ENCODE data around the gene C5.
"Not testable (repeated sequence)": the region's sequence is repeated elsewhere in the genome, so short reads cannot be mapped to it uniquely, and the experiment has no call there.

The C5 gene

DNA sequence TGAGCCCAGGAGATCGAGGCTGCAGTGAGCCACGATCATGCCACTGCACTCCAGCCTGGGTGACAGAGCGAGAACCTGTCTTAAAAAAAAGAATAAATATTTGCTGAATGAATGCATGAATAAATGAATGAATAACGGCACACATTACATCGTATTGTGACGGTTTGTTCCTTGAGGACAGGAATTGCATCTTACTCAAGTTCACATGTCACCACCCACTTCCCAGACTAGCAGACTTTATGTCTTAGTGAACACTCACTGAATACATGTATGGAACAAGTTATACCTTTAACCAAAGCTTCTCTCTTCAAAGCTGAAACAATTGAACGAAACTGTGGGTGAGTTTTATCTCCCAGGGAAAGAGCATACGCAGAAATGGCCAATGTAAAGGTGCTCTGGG, 70.3 kb downstream of the C5 start:
- no peak for DNase-seq (ENCODE audit: low spot score)

DNA sequence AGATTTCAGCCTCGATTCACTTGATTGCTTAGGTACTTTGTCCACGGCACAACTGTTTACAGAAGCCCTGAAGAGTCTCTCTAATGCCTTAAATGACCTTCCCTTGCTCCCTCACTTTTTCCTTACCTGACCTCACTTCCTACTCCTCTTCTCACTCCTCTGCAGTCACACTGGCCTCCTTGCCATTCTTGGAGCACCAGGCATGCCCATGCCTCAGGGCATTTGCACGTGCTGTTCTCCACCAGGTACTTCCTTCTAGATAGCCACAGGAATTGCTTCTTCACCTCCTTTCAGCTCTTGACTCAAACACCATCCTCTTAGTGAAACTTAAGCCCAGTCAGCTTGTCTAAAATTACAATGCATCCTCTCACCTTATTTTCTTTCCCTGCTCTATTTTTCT, 71.1 kb downstream of the C5 start:
- DNase-seq (ENCODE audit: low spot score), result no peak

DNA sequence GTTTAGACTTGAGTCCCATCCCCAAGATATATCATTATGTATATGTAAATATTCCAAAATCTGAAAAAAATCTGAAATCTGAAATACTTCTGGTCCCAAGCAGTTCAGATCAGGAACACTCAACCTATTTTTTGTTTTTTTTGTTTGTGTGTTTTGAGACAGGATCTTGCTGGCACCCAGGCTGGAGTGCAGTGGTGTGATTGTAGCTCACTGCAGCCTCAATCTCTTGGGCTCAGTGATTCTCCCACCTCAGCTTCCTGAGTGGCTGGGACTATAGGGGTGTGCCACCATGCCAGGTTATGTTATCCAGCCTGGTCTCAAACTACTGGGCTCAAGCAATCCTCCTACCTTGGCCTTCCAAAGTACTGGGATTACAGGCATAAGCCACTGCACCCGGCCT, 72.8 kb downstream of the C5 start:
- DNase-seq (ENCODE audit: low spot score), result no peak

DNA sequence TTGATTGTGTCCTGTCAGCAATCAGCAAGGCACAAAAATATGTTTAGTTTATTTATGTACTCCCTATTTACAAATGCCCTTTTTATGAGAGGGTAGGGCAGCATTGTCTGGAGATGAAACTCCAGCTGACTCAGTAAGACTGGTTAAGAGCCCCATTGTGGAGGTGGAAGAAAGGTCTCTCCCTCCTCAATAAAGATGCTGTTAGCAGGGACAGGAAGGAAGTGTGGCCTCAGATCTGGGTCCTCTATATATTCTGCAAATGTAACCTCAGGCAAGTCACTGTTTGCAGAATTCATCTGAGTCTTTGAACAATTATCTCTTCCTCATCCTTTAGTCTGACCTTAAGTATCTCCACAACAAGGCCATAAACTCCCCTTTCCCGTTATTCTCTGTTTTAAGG, 75.2 kb downstream of the C5 start:
- no peak for DNase-seq (ENCODE audit: low spot score)

DNA sequence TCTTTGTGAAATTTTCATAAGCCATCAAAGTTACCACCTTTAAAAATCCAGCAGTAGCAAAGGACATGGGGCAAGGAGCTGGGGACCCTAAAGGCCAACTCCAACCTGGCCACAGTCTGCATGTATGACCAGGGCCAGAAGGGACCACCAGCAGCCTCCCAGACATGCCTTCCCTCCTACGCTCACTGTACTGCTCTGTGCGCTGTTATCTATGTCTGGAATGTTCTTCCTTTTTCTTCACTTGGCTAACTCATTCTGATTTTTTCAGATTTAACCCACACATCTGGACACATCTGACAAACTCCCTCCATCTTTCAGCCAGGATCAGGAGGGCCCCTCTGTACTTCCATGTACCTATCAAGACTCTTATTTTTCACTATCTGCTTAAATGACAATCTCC, 75.9 kb downstream of the C5 start:
- DNase-seq (ENCODE audit: low spot score), result no peak

DNA sequence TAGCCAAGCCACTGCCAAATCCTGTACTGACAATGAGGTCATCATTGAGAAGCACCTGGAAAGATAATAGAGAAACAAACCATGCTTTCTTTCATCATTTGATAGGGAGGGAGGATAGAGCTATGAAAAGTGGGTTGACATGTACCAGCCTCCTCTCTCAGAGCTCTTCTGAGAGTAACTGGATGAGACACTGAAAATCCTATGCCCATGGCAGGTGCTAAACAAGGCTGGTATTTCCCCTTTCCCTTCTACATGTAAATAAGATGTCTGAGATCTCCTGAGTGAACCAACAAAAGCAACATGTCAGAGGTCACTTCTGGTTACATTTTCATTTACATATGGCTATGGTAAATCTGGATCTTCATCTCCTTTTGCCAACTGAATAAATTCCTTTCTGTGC, 78.1 kb downstream of the C5 start:
- DNase-seq (ENCODE audit: low spot score), result no peak

DNA sequence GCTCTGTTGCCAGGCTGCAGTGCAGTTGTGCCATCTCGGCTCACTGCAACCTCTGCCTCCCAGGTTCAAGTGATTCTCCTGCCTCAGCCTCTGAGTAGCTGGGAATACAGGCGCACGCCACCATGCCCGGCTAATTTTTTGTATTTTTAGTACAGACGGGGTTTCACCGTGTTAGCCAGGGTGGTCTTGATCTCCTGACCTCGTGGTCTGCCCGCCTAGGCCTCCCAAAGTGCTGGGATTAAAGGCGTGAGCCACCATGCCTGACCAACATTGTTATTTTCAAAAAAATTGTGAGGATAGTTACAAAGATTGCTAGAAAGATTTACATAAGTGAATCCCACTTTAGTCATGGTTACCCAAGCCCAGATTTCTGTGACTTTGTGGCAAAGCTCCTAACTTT, 78.6 kb downstream of the C5 start:
- DNase-seq (ENCODE audit: low spot score), result not testable (repeated sequence)

DNA sequence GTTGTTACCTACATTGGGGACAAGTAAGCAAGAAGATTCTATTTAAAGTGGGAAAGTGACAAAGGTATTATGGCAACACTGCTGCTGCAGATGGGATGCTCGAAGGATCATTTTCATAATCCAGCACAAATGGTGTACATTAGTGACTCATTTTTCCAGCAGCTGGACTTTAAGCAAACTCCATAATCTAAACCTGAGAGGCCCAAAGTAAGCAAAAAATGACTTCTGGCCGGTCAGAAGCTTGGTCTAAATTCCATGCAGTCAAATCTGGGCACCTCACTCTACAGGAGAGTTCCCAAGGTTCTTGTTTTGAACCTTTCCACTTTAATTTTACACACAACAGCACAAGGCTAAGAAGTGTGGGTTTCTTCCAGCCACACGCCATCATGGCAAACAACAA, 79.8 kb downstream of the C5 start:
- DNase-seq (ENCODE audit: low spot score), result no peak

DNA sequence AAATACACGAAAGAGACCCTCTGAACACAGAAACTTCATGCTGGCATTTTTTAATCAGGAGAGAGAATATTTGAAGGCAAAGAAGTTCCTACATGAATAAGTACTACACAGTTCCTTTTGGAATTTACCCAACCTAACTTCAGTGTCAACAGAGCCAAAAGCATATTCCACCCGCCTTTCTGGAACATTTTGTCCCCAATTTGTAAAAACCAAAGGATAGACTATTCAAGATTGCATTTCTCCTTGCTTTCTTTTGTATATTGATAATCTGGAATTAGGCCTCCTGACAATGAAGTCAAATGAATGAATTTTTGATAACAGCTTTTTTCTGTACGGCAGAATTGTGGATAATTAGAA, 84.1 kb downstream of the C5 start:
- no peak for DNase-seq (ENCODE audit: low spot score)

DNA sequence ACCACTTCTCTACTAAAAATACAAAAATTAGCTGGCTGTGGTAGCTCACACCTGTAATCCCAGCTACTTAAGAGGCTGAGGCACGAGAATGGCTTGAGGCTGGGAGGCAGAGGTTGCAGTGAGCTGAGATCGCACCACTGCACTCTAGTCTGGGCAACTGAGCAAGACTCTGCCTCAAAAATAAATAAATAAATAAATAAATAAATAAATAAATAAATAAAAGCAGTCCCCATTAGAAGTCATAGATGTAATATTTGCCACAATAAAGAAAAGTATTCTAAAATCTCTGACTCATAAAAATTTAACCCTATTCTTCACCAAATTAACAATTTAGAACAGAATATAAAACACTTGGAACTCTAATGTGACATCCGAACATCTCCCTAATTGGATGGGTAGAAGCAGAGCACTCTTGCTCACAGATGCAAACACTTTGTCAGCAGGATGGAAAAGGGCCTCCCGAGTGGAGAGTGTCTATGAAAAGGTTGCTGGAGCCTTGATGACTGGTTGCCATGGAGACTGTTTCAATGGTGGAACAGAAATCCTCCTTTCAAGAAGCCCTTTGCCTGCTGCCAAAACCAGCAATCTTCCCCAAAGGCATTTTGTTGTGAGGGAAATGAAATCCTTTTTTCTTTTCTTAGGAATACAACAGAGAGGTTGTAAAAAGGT, 84.6 kb downstream of the C5 start:
- DNase-seq (ENCODE audit: low spot score), result no peak

DNA sequence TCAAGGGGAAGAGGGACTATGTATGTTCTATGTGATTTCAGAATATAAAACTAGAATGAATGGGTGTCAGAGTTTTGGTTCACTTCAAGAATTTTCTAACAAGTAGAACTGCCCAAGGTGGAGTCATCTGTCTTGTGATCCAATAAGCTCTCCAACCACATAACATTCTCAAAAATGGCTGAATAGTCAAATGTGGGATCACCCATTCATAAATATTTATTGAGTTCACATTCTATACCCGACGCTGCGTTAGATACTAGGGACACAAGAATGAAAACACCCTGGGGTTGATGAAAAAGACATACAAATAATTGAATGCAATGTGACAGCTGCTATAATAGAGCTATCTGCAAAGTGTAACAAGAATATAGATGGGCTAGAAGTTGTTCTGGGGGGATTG, 88.1 kb downstream of the C5 start:
- DNase-seq (ENCODE audit: low spot score), result no peak

DNA sequence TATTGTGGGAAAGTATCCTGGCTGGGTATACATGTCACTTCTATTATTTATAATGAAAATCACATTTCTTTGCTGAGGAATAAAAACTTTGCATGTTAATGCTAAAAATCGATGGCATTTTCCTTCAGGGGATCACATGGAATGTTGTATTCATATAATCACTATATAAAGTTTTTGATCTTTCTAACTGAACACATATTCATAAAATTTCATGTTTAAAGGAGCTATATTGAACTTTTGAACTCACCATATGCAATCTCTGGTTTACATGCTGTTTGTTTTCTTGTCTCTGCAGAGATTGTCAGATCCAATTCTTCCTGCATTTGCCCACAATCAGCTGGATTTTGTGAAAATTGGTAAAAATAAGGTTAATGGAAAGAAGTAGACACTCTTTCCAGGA, 90.1 kb downstream of the C5 start:
- no peak for DNase-seq (ENCODE audit: low spot score)

DNA sequence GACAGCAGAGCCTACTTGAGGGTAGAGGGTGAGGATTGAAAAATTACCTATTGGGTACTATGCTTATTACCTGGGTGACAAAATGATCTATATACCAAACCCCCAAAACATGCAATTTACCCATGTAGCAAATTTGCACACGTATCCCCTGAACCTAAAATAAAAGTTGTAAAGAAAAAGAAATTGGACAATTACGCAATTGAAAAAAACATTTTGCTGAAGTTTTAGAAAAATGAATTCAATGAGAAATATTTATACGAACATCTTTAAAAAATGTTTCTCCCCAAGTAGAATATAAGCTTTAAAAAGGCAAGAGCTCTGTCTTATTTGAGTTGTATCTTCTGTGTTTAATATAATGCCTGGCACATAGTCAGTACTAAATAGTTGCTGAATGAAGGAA, 93.2 kb downstream of the C5 start:
- DNase-seq (ENCODE audit: low spot score), result no peak

DNA sequence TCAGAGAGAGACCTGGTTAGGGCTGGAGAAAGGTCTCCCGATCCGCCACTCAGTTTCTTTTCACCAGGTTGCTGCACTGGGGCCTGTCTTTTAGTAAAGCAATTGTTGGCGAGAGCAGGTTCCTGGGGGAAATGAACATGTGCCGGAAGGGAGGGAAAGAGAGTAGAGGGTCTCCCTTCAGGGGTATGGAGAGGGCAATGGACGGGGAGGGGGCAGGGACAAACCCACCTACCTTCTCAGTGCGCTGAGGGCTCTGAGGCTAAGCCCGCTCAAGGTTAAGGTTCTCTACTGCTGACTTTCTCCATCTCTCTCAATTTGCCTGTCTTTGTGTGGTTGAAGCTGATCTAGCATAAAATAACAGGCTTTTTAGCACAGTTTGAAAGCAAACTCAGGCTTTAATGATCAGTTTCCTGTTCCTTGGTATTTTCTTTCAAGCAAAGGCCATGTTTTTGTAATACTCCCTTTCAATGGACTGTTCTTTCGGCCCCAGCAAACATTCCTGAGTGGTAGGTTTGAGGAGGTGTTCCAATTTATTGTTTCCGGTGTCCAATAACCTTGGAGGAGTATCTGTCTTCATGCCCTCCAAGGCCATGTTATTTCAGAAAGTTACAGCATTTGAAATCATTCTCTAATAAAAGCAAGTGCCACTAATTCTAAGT, 98.0 kb downstream of the C5 start:
- DNase-seq (ENCODE audit: low spot score), result no peak

DNA sequence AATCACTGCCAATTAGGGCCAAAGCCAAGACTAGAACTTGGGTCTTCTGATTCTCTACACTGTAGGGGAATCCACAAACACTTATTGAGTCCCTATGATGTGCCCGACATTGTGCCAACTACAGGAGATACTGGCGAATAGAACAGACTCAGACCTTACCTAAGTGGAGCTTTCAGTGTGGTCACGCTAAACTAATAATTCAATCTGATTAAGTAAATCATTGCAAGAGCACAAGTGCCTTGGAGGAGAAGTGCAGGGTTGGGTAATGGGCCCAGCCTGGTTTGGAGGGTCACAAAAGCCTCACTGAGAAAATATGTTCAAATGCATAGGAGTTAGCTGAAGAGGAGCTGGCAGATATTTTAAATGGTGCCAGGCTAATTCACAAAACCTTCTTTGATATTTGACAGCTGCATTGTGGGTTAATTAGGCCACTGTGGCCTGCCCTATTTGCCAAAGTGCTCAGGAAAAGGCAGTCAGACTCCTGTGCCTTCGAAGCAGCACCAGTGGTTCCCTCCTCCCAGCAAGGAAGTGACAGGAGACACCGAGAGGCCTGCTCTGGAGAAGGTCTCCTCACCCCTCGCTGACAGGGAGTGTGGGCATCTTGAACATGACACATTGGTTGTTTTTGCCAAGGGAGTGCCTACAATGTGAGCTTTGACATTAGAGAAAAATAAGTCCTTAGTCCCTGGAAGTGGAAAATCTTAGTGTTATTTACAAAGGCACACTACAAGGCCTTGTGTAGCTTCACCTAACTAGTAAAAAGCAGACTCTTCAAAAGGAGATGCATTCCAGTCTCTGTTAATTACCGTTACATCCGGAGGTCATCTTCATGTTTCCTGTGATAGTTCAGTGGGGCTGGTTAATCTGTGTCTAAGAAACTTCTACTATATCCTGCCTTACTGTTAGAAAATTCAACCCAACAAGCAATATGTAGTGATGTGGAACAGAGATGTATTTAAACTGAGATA, 99.4 kb downstream of the C5 start:
- no peak for DNase-seq (ENCODE audit: low spot score)

DNA sequence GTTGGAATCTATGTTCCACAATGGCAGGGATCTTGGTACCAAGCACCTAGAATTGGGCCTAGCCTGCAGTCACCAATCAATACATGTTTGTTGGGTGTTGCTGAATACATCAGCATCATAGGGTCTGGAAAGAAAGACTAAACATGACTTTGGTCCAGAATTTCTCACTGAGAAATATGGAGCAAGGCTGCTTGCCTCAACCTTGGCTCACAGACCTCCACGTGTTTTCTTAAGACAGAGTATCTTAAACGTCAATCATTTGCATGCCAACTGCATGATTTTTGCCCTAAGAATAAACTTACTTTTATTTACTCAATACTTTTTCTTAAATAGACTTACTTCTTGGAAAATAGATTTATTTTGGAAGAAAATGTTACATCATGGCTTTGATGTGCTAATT, 100.8 kb downstream of the C5 start:
- DNase-seq (ENCODE audit: low spot score), result no peak

DNA sequence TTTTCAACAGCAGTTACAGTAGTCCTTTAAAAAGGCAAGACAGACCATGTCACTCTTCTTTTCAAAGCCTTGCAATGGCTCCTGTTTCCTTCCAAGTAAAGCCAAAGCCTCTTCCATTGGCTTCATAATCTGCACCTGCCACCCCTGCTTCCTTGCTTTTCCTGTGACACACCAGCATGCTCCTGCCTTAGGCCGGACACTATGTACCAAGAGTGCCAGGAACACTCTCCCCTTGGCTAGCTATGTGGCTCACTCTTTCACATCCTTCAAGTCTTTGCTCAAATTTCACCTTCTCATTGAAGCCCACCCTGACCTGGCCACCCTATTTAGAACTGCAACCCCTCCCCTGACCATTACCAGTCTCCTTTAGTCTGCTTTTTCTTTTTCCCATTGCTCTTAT, 101.3 kb downstream of the C5 start:
- DNase-seq (ENCODE audit: low spot score), result no peak

DNA sequence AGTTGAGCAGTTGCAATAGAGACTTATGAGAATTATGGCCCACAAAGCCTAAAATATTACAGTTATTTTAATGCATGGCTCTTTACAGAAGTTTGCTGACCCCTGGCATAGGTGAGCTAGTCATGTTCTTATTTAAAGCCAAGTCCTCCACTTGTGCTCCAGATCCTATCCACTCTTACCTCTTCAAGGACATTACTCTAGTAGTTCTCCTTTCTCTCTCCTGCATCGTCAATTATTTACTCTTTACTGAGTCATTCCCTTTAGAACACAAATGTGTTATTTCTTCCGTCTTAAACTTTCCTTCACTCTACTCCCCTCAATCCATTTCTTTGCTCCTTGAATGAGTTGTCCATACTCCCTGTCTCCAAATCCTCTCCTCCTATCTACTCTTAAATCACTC, 102.9 kb downstream of the C5 start:
- DNase-seq (ENCODE audit: low spot score), result no peak

DNA sequence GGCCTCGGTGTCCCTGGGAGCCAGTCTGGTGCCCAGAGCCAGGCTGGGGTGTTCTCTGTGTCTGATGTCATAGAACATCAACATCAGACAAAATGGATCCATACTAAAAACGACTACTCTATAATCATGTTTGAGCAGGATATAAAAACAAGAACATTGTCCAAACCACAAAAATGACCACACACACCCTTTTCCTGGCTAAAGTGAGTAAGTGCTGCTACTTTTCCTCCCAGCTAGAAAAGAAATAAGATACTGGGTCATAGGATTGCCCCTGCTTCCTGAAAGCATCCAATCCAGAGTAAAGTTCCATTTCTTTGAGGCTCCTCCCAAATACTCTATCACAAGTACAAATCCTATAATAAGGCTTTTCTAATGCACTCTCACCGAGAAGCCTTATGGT, 103.8 kb downstream of the C5 start:
- no peak for DNase-seq (ENCODE audit: low spot score)

DNA sequence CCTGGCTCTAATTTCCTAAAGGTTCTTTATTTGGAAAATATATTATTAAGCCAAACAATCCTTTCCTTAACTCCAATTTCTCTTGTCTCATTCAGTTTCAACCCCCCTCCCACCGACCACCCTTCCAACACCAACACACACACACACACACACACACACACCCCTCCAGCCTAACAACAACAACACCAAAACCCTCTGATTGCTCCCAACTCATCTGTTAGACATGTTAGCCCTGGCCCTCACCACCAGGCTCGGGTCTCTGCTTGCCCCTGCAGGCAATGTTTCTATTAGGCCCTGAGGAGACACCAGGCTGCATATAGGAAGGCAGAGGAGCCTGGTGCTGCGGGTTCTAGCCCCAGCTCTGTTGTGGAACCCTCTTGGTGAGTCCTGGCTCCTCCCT, 105.1 kb downstream of the C5 start:
- DNase-seq (ENCODE audit: low spot score), result no peak

DNA sequence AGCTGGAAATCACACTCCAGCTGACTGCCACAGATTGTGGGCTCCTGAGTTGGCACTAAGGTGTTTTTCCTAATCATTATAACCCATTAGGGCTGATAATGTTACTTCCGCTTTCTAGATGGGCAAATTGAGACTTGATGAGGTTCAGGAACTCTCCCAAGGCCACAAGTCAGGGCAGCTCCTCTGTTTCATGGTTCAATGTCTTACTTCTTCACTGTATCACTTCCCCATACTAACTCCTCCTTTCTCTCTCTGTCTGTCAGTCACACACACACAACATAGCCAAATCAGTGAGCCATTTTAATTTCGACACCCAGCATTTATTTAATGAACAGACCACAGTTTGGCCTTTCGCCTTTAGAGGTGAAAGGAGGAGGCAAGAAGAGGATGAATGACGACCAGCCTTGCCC, 105.6 kb downstream of the C5 start:
- no peak for DNase-seq (ENCODE audit: low spot score)

DNA sequence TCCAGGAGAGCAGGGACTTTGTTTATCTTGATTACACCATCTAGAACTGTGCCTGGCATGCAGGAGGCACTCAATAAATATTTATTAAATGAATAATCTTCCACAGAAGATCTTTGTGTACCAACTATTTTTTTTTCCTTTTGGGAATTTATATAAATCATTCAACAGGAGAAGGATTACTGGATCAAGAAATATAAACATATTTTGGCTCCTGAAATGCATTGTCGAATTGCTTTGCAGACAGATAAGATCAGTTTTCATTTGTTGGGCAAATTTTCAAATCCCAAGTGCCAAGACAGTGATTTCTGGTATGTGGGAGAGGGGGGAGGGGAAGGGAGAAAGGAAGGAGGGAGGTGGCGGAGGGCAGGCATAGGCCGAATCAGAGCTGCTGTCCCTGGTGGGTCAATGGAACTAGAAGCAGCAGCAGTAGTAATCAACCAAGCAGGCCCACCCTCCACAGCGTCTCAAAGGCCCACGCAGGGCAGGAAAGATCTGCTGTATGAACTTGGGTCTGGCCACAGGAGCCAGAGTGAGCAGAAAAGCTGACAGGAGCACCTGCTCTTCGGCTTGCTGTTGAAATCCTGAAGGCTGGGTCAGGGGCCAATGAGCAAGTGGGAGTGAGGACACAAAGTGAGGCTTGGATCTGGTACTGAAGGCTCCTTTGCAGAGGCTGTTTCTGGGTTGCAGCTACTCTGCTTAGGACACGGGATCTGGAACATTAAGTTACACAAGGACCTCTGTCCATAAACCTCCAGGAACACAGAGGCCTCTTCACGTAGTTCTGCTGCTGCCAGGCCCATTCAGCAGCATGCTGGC, 107.7 kb downstream of the C5 start:
- no peak for DNase-seq (ENCODE audit: low spot score)

All from SW480 (cell line).